ENCODE results near the gene HAUS3.
A peak's percentile ranks its signal among the peaks of the same experiment; 100 is the strongest.
"Not testable (repeated sequence)": the region's sequence is repeated elsewhere in the genome, so short reads cannot be mapped to it uniquely, and the experiment has no call there.

HAUS3 gene

GRCh38 chr4:2251795-2252529, 10.0 kb upstream of the HAUS3 start:
- DNase-seq (ENCODE audit: low read depth), result no peak

- no peak for DNase-seq (ENCODE audit: low read depth)
Measured at GRCh38 chr4:2251073-2251794, 9.3 kb upstream of the HAUS3 start.

- no peak for DNase-seq (ENCODE audit: low read depth)
Measured at GRCh38 chr4:2250357-2251072, 8.6 kb upstream of the HAUS3 start.

- DNase-seq (ENCODE audit: low read depth), result no peak
Measured at GRCh38 chr4:2249526-2250356, 7.8 kb upstream of the HAUS3 start.

- no peak for DNase-seq (ENCODE audit: low read depth)
Measured at GRCh38 chr4:2248821-2249261, 6.9 kb upstream of the HAUS3 start.

- DNase-seq (ENCODE audit: low read depth), result no peak
Measured at GRCh38 chr4:2248044-2248780, 6.3 kb upstream of the HAUS3 start.

GRCh38 chr4:2247128-2248043, 5.5 kb upstream of the HAUS3 start:
- no peak for DNase-seq (ENCODE audit: low read depth)

- no peak for DNase-seq (ENCODE audit: low read depth)
Measured at GRCh38 chr4:2246384-2247127, 4.6 kb upstream of the HAUS3 start.

GRCh38 chr4:2245787-2246275, 3.9 kb upstream of the HAUS3 start:
- DNase-seq (ENCODE audit: low read depth), result no peak

GRCh38 chr4:2245057-2245786, 3.3 kb upstream of the HAUS3 start:
- DNase-seq (ENCODE audit: low read depth), result no peak

GRCh38 chr4:2243681-2244380, 1.9 kb upstream of the HAUS3 start:
- peak; percentile 29 for DNase-seq (ENCODE audit: low read depth)

- no peak for DNase-seq (ENCODE audit: low read depth)
Measured at GRCh38 chr4:2241003-2241402, 918 bp downstream of the HAUS3 start.

GRCh38 chr4:2236944-2237666, 4.8 kb downstream of the HAUS3 start:
- no peak for DNase-seq (ENCODE audit: low read depth)

- DNase-seq (ENCODE audit: low read depth), result no peak
Measured at GRCh38 chr4:2231082-2231481, 10.8 kb downstream of the HAUS3 start.

GRCh38 chr4:2226261-2226660, 15.7 kb downstream of the HAUS3 start:
- DNase-seq (ENCODE audit: low read depth), result no peak

- no peak for DNase-seq (ENCODE audit: low read depth)
Measured at GRCh38 chr4:2222838-2223237, 19.1 kb downstream of the HAUS3 start.

- not testable (repeated sequence) for DNase-seq (ENCODE audit: low read depth)
Measured at GRCh38 chr4:2221378-2221777, 20.5 kb downstream of the HAUS3 start.

Data from fibroblast of gingiva (primary cell).